ENCODE measurements around the gene RFNG.

- TF ChIP-seq ZBTB11 (CRISPR knock-in tag; IDR thresholded peaks at IDR 0.05) (no peak), E4F1 (IDR thresholded peaks at IDR 0.05; ENCODE audit: borderline replicate concordance, partially characterized antibody) (no peak), SRF (IDR thresholded peaks at IDR 0.05; ENCODE audit: low read depth in 2 of 2, low read length in 2 of 2) (no peak), RFX5 (IDR thresholded peaks at IDR 0.05; ENCODE audit: low read depth, low read length) (no peak), POLR2A (IDR thresholded peaks at IDR 0.05; ENCODE audit: low read depth, low read length) (0 out of 2 replicates have a peak, but pooled peaks have one; percentile 27)
Measured at GRCh38 chr17:82019690-82020571, 31.7 kb downstream of the RFNG start.
